GM12872 (cell line): ENCODE data around the gene MOV10L1.

Source experiments
- CTCF ChIP-seq: IDR thresholded peaks from 3 replicates; pipeline ENCODE4 v1.5.1; 2011; ENCODE audit warnings: low read depth, mild to moderate bottlenecking, low read length, moderate library complexity; ENCODE audit not compliant: insufficient read depth

The MOV10L1 gene

GRCh38 chr22:50057278-50058060, 32.3 kb upstream of the MOV10L1 start:
- no peak for TF ChIP-seq CTCF

GRCh38 chr22:50058061-50058905, 31.5 kb upstream of the MOV10L1 start, which contains the start of gene TTLL8:
Gene TTLL8, minus strand, starts transcription at chr22:50058298.
- TF ChIP-seq CTCF = no peak

- no peak for TF ChIP-seq CTCF
Observed at GRCh38 chr22:50058906-50059880, 30.6 kb upstream of the MOV10L1 start.

GRCh38 chr22:50059881-50060262, 29.9 kb upstream of the MOV10L1 start:
- no peak for TF ChIP-seq CTCF

- no peak for TF ChIP-seq CTCF
Observed at GRCh38 chr22:50060441-50061140, 29.2 kb upstream of the MOV10L1 start.

- TF ChIP-seq CTCF = no peak
Observed at GRCh38 chr22:50061141-50061823, 28.5 kb upstream of the MOV10L1 start.
